Upper lobe of left lung (tissue), 4 donors: ENCODE data around the gene ARHGAP26.

Experiments
- EP300 ChIP-seq, 4 donors: sonication (generic); formaldehyde crosslinking; IDR thresholded peaks; one replicate each; pipeline ENCODE4 v1.5.1; 2017; ENCODE audit warnings: antibody characterized with exemption in 4 of 4, control low read depth in 2 of 4
- POLR2A ChIP-seq, 4 donors: fragments of 450-650 bp; IDR thresholded peaks; one replicate each; pipeline ENCODE4 v1.5.1; 2016 to 2017; ENCODE audit warnings: antibody characterized with exemption in 4 of 4, mild to moderate bottlenecking in 2 of 4
- POLR2AphosphoS5 ChIP-seq, 2 donors: sonication (generic); formaldehyde crosslinking; IDR thresholded peaks; one replicate each; pipeline ENCODE4 v1.5.1; 2017; ENCODE audit warnings: antibody characterized with exemption in 2 of 2
- TF ChIP-seq, protein P1 (sequence below), 6 experiments: fragments of 450-650 bp in 4 of 6; fragments of 200-600 bp in 2 of 6; sonication (generic) in 2 of 6; IDR thresholded peaks; one replicate each; pipeline ENCODE4 v1.5.1; 2016 to 2019; ENCODE audit warnings: antibody characterized with exemption in 6 of 6

DNA sequence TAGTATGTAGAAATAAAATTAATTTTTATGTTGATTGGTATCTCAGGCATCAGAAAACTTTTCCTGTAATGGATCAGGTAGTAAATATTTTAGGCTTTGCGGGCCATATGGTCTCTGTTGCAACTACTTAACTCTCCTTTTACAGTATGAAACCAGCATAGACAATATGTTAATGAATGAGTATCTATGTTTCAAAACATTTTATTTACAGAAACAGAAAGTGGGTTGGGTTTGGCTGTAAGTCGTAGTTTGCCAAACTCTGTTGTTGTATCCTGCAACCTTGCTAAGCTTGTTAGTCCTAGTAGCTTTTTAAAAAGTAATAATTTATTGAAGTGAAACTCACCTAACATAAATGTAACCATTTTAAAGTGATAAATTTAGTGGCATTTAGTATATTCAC, 501.3 kb downstream of the ARHGAP26 start:
- TF ChIP-seq POLR2A (IDR thresholded peaks at IDR 0.05) = no peak
- TF ChIP-seq, protein P1, sequence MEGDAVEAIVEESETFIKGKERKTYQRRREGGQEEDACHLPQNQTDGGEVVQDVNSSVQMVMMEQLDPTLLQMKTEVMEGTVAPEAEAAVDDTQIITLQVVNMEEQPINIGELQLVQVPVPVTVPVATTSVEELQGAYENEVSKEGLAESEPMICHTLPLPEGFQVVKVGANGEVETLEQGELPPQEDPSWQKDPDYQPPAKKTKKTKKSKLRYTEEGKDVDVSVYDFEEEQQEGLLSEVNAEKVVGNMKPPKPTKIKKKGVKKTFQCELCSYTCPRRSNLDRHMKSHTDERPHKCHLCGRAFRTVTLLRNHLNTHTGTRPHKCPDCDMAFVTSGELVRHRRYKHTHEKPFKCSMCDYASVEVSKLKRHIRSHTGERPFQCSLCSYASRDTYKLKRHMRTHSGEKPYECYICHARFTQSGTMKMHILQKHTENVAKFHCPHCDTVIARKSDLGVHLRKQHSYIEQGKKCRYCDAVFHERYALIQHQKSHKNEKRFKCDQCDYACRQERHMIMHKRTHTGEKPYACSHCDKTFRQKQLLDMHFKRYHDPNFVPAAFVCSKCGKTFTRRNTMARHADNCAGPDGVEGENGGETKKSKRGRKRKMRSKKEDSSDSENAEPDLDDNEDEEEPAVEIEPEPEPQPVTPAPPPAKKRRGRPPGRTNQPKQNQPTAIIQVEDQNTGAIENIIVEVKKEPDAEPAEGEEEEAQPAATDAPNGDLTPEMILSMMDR (IDR thresholded peaks at IDR 0.05) = no peak
- no peak for TF ChIP-seq POLR2AphosphoS5 (IDR thresholded peaks at IDR 0.05)
- TF ChIP-seq EP300 (IDR thresholded peaks at IDR 0.05) = no peak
